Upper lobe of left lung (tissue), 6 donors: ENCODE results near the gene PCBP3. TPM values are rescaled to one million over a fixed set of nuclear protein-coding genes. Genes with fewer than 3 reads are reported as not detected.

Experiments
- ATAC-seq, 2 donors: fragments of 200-7000 bp; cut with Tn5 transposase; one replicate each; pipeline ENCODE4 v1.9.1; 2022; ENCODE audit warnings: mild to moderate bottlenecking in 2 of 2, moderate library complexity in 2 of 2; ENCODE audit not compliant: low FRiP score in 2 of 2
- DNase-seq, 2 donors: peaks; one replicate each; pipeline ENCODE4 v3.0.0-alpha.2; 2019 to 2020
- H3K27ac ChIP-seq, 4 donors: fragments of 200-600 bp; sonication (generic); one replicate each; pipeline ENCODE4 v1.5.1; 2016 to 2019
- H3K27me3 ChIP-seq, 4 donors: fragments of 200-600 bp; sonication (generic); one replicate each; pipeline ENCODE4 v1.5.1; 2017 to 2019
- H3K36me3 ChIP-seq, 4 donors: fragments of 200-600 bp; sonication (generic); one replicate each; pipeline ENCODE4 v1.5.1; 2016 to 2019
- H3K4me1 ChIP-seq, 4 donors: fragments of 200-600 bp; sonication (generic); one replicate each; pipeline ENCODE4 v1.5.1; 2018 to 2019
- H3K4me3 ChIP-seq, 4 donors: fragments of 200-600 bp; sonication (generic); one replicate each; pipeline ENCODE4 v1.5.1; 2017 to 2019; ENCODE audit warnings: mild to moderate bottlenecking in 2 of 4, moderate library complexity in 1 of 4
- H3K9me3 ChIP-seq, 4 donors: fragments of 200-600 bp; sonication (generic); one replicate each; pipeline ENCODE4 v1.5.1; 2018 to 2019
- EP300 ChIP-seq, 4 donors: sonication (generic); formaldehyde crosslinking; IDR thresholded peaks; one replicate each; pipeline ENCODE4 v1.5.1; 2017; ENCODE audit warnings: antibody characterized with exemption in 4 of 4, control low read depth in 2 of 4
- POLR2A ChIP-seq, 4 donors: fragments of 450-650 bp; IDR thresholded peaks; one replicate each; pipeline ENCODE4 v1.5.1; 2016 to 2017; ENCODE audit warnings: antibody characterized with exemption in 4 of 4, mild to moderate bottlenecking in 2 of 4
- POLR2AphosphoS5 ChIP-seq, 2 donors: sonication (generic); formaldehyde crosslinking; IDR thresholded peaks; one replicate each; pipeline ENCODE4 v1.5.1; 2017; ENCODE audit warnings: antibody characterized with exemption in 2 of 2
- WGBS, 2 donors: methylation state at CpG; one replicate each; pipeline ENCODE4 v1.1.5; 2017 to 2018; 5-methylcytosine and 5-hydroxymethylcytosine counted together
- total RNA-seq, 6 donors: library from RNA; depleted of rRNA in 4 of 6; stranded (reverse); fragments of >200 nt in 4 of 6; gene quantifications; one replicate each; pipeline versions ENCODE4 v1.1.0 to v1.2.1, GENCODE V29; 2016 to 2021
- TF ChIP-seq, protein P1 (sequence below), 6 experiments: fragments of 450-650 bp in 4 of 6; fragments of 200-600 bp in 2 of 6; sonication (generic) in 2 of 6; IDR thresholded peaks; one replicate each; pipeline ENCODE4 v1.5.1; 2016 to 2019; ENCODE audit warnings: antibody characterized with exemption in 6 of 6
- donor health status: DM: no; HTN: no; CAD: no; lungs with moderate emphysema.
- donor health status: DM: no; HTN: yes; CAD: no; lungs with severe emphysema.

Gene PCBP3
- total RNA-seq, 6 donors from 2014 or later, result 0.78 to 10.5 (median 3.3) TPM

DNA sequence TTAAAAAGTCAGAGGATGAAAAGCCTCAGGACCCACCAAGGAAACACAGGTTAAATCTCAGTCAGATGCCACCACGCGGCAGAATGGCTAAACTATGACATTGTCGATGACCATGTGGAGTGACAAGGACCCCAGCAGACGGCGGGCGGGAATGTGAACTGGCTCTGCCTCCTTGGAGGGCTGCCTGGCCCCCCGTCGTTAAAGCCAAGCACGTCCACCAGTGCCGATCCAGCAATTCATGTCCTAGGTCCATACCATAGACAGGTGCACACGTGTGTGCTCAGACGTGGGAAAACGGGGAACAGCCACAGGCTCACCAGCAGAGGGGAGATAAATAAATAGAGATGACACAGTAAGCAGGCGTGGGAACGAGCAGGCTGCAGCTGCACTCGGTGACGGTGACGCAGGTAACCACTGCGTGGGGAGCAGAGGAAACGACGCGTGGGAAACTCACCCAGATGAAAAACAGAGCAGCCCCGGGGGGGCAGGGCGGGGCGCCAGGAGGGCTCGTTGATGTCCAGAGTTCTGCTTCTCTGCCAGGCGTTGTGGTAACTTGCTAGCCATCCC lies 28.3 kb upstream of the PCBP3 start:
- Histone ChIP-seq H3K4me1 (peaks cover 0 to 5% (median 2%) of the 10 kb centered on the region in 4 donors), H3K27me3 (no peaks in the 10 kb centered on the region), H3K36me3 (no peaks in the 10 kb centered on the region), H3K4me3 (no peak overlapping the region), H3K9me3 (peaks cover 0 to 9% (median 0%) of the 10 kb centered on the region in 4 donors), H3K27ac (no peak overlapping the region)
- TF ChIP-seq POLR2A (IDR thresholded peaks at IDR 0.05) (no peak), POLR2AphosphoS5 (IDR thresholded peaks at IDR 0.05) (no peak), EP300 (IDR thresholded peaks at IDR 0.05) (no peak)
- TF ChIP-seq, protein P1, sequence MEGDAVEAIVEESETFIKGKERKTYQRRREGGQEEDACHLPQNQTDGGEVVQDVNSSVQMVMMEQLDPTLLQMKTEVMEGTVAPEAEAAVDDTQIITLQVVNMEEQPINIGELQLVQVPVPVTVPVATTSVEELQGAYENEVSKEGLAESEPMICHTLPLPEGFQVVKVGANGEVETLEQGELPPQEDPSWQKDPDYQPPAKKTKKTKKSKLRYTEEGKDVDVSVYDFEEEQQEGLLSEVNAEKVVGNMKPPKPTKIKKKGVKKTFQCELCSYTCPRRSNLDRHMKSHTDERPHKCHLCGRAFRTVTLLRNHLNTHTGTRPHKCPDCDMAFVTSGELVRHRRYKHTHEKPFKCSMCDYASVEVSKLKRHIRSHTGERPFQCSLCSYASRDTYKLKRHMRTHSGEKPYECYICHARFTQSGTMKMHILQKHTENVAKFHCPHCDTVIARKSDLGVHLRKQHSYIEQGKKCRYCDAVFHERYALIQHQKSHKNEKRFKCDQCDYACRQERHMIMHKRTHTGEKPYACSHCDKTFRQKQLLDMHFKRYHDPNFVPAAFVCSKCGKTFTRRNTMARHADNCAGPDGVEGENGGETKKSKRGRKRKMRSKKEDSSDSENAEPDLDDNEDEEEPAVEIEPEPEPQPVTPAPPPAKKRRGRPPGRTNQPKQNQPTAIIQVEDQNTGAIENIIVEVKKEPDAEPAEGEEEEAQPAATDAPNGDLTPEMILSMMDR (IDR thresholded peaks at IDR 0.05), result no peak
- no peak for ATAC-seq
- no peak for DNase-seq
- whole genome bisulfite sequencing, 2 donors, result 59% methylated on average over 14 to 27 of the region's 27 CpGs

DNA sequence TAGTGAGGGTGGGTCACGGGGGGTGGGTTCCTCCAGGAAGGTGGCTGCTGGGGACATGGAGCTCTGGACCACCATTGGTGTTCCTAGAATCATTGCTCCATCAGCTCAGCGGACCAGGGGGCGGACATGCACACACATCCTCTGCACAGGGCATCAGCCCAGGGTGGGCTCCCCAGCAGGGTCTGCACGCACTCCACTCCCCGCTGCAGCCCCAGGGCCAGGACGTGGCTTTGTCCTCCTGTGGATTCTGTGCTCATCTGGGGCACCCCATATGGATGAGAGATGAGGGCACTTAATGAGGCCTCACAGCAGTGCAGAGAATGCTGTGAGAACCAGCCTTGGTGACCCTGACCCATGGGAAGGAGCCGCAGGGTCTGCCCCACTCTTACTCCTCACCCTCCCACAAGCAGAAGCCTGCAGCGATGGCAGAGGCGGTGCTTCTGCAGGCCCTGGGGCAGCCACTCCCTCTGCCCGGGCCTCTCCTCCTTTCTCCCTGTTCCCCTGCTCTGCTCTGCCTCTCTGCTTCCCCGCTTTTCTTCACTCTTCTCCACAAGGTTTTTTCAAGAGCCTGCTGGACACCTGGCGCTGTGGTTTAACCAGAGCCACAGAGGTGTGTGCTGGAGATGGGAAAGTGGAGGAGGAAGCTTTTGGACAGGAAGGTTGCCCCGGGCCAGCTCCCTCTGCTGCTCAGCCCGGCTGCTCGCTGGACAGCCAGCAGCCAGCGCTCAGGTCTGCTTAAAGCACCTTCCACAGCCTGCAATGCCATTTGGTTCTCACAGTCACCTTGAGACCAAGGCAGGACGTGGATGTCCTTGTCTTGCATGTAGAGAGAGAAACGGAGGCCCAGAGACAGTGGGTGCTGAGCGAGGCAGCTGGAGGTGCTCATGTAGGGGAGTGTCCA lies 26.3 kb upstream of the PCBP3 start:
- no peaks in the 10 kb centered on the region for H3K36me3 ChIP-seq
- peaks cover 0 to 8% (median 2%) of the 10 kb centered on the region in 4 donors for H3K4me1 ChIP-seq
- WGBS, 2 donors, result 60 to 66% methylated on average over 13 to 19 of the region's 19 CpGs
- TF ChIP-seq, protein P1 (IDR thresholded peaks at IDR 0.05), result no peak
- TF ChIP-seq EP300 (IDR thresholded peaks at IDR 0.05) (no peak), POLR2AphosphoS5 (IDR thresholded peaks at IDR 0.05) (no peak)
- DNase-seq (no peak), ATAC-seq (no peak)
- H3K27me3 ChIP-seq, result no peaks in the 10 kb centered on the region
- no peak overlapping the region for H3K27ac ChIP-seq
- H3K9me3 ChIP-seq, result peaks cover 0 to 9% (median 0%) of the 10 kb centered on the region in 4 donors
- no peak overlapping the region for H3K4me3 ChIP-seq

DNA sequence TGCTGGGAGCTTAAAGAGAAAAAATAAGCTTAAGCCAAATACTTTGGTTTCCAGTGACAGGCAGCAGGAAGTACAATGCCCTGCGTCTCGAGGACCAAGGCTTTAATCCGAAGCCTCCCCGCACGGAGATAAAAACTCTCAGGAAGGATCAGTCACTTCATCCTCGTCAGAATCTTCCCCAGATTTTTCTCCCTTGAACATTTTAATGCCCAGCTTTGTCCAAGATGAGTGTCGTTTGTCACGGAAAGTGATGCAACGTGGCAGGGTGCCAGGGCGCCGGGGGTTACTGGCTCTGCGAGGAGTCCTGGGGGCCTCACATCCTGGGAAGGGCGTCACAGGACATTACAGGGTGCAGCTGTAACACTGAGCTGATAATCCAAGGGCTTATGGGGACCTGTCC lies 25.2 kb upstream of the PCBP3 start:
- DNase-seq, result no peak
- Histone ChIP-seq H3K9me3 (peaks cover 0 to 9% (median 0%) of the 10 kb centered on the region in 4 donors), H3K4me3 (no peak overlapping the region), H3K4me1 (peaks cover 0 to 8% (median 2%) of the 10 kb centered on the region in 4 donors), H3K36me3 (no peaks in the 10 kb centered on the region), H3K27me3 (no peaks in the 10 kb centered on the region), H3K27ac (no peak overlapping the region)
- WGBS, 2 donors, result 21 to 23% methylated on average over 7 to 13 of the region's 13 CpGs
- ATAC-seq, result no peak
- TF ChIP-seq POLR2AphosphoS5 (IDR thresholded peaks at IDR 0.05), result no peak

DNA sequence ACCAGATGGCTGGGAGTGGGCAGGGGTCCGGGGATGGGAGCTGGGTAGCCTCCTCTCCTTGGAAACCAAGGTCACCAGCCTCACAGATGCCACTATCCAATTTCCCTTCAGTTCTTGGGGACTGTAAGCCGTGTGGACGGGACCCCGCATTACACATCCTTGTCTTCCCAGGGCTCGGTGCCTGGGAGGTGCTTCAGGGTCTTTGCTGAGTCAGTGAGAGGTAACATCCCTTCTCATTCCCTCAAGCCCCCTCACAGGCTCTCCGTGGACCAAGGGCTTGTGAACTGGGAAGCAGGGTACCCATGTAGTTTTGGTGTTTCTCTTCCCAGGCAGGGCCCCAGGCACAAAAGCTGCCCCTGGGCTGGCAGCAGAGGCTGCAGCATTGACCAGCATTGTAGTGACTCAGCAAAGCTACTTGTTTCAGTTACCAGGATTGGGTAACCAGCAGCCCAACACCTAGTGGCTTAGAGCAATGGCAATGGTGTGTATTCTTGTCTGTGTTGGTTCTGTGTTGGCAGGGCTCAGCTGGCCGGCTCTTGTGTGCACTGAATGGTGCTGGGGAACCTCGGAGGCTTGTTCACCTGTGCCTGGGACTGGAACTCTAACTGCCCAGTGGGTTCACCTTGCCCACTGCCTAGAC lies 24.6 kb upstream of the PCBP3 start:
- ATAC-seq (no peak), DNase-seq (no peak)
- 72 to 85% methylated on average over 8 of the region's 8 CpGs for WGBS, 2 donors
- no peak overlapping the region for H3K27ac ChIP-seq
- peaks cover 0 to 8% (median 2%) of the 10 kb centered on the region in 4 donors for H3K4me1 ChIP-seq
- H3K9me3 ChIP-seq, result peaks cover 0 to 9% (median 0%) of the 10 kb centered on the region in 4 donors
- no peak overlapping the region for H3K4me3 ChIP-seq
- TF ChIP-seq EP300 (IDR thresholded peaks at IDR 0.05), result no peak
- TF ChIP-seq POLR2AphosphoS5 (IDR thresholded peaks at IDR 0.05), result no peak
- TF ChIP-seq POLR2A (IDR thresholded peaks at IDR 0.05), result no peak
- TF ChIP-seq, protein P1 (IDR thresholded peaks at IDR 0.05), result no peak
- no peaks in the 10 kb centered on the region for H3K27me3 ChIP-seq
- H3K36me3 ChIP-seq, result no peaks in the 10 kb centered on the region
